H1 (cell line): ENCODE measurements around the gene FCGR2B. TPM values are rescaled to one million over a fixed set of nuclear protein-coding genes. Genes with fewer than 3 reads are reported as not detected.

Source experiments
- CTCF ChIA-PET: fragments of 300-600 bp; sonication (Branson Sonifier 250); formaldehyde crosslinking; loops from one replicate; lab custom pipeline; 2021; ENCODE audit not compliant: partially characterized antibody; lab: Charles Lee
- POLR2A ChIA-PET: fragments of 300-600 bp; sonication (Branson Sonifier 250); formaldehyde crosslinking; loops from one replicate; lab custom pipeline; 2021; ENCODE audit warnings: inconsistent platforms; ENCODE audit not compliant: partially characterized antibody; lab: Charles Lee
- DNase-seq, 2 experiments: peaks; one replicate each; pipeline versions ENCODE4 v3.0.0 to v3.0.0-alpha.2; 2010 to 2022; ENCODE audit warnings: low spot score in 2 of 2, low read depth in 1 of 2, mixed read lengths in 1 of 2
- FAIRE-seq: peaks from 2 replicates; lab custom pipeline; 2011; peaks lifted over from hg19 to GRCh38; lab: Jason Lieb, UNC
- H2AFZ ChIP-seq: 2 replicates; pipeline ENCODE4 v1.8.1; 2012; ENCODE audit warnings: low read length, inconsistent platforms
- H2AK5ac ChIP-seq: 2 replicates; pipeline ENCODE4 v1.6.1; 2013; ENCODE audit warnings: low read depth, low read length
- H2BK120ac ChIP-seq: replicated peaks from 2 replicates; pipeline ENCODE3; 2013; ENCODE audit warnings: low read depth, low read length, inconsistent platforms
- H2BK12ac ChIP-seq: 2 replicates; pipeline ENCODE4 v1.6.1; 2013; ENCODE audit warnings: low read depth, low read length
- H2BK15ac ChIP-seq: 2 replicates; pipeline ENCODE4 v1.6.1; 2013; ENCODE audit warnings: low read length
- H2BK20ac ChIP-seq: 2 replicates; pipeline ENCODE4 v1.6.1; 2013; ENCODE audit warnings: low read length
- H2BK5ac ChIP-seq: 2 replicates; pipeline ENCODE4 v1.6.1; 2013; ENCODE audit warnings: low read depth, low read length
- H3K14ac ChIP-seq: 2 replicates; pipeline ENCODE4 v1.6.1; 2013; ENCODE audit warnings: inconsistent platforms; ENCODE audit not compliant: insufficient read length
- H3K18ac ChIP-seq: 2 replicates; pipeline ENCODE4 v1.6.1; 2013; ENCODE audit warnings: low read length; ENCODE audit errors: extremely low read depth
- H3K23ac ChIP-seq: 2 replicates; pipeline ENCODE4 v1.6.1; 2013; ENCODE audit warnings: inconsistent platforms; ENCODE audit not compliant: insufficient read length
- H3K23me2 ChIP-seq: 2 replicates; pipeline ENCODE4 v1.6.1; 2013; ENCODE audit warnings: low read depth, low read length
- H3K27ac ChIP-seq: 2 replicates; pipeline ENCODE4 v1.6.1; 2011; ENCODE audit warnings: low read depth, low read length, inconsistent platforms
- H3K27me3 ChIP-seq, 4 experiments: replicated peaks in 1 of 4; 1 replicate in 1 of 4; 2 replicates in 3 of 4; pipeline versions ENCODE4 v1.6.1 to v1.8.1; 2011 to 2013; ENCODE audit warnings: low read length in 3 of 4, mild to moderate bottlenecking in 3 of 4, inconsistent platforms in 2 of 4, mixed read lengths in 2 of 4, moderate library complexity in 1 of 4; ENCODE audit not compliant: control insufficient read depth in 3 of 4, insufficient read depth in 3 of 4; ENCODE audit errors: extremely low read depth in 1 of 4
- H3K36me3 ChIP-seq, 4 experiments: 2 replicates each; pipeline versions ENCODE4 v1.6.1 to v1.8.1; 2011 to 2013; ENCODE audit warnings: mild to moderate bottlenecking in 4 of 4, low read length in 3 of 4, moderate library complexity in 2 of 4, control low read depth in 1 of 4, inconsistent platforms in 1 of 4; ENCODE audit not compliant: insufficient read depth in 4 of 4, control insufficient read depth in 2 of 4
- H3K4ac ChIP-seq: replicated peaks from 2 replicates; pipeline ENCODE3; 2013; ENCODE audit warnings: low read length, low read depth, mixed read lengths, inconsistent platforms; ENCODE audit not compliant: insufficient read length
- H3K4me1 ChIP-seq, 4 experiments: replicated peaks in 1 of 4; 1 replicate in 1 of 4; 2 replicates in 3 of 4; pipeline versions ENCODE4 v1.6.1 to v1.8.1; 2011 to 2013; ENCODE audit warnings: low read length in 3 of 4, inconsistent platforms in 2 of 4, mixed read lengths in 1 of 4; ENCODE audit not compliant: insufficient read depth in 4 of 4, control insufficient read depth in 3 of 4
- H3K4me2 ChIP-seq, 2 experiments: 2 replicates each; pipeline versions ENCODE4 v1.6.1 to v1.8.1; 2011 to 2013; ENCODE audit warnings: low read depth in 2 of 2, low read length in 2 of 2, control low read depth in 1 of 2, inconsistent platforms in 1 of 2, mild to moderate bottlenecking in 1 of 2; ENCODE audit not compliant: insufficient read depth in 1 of 2
- H3K4me3 ChIP-seq, 4 experiments: fragments of 200-600, 300-600 bp in 1 of 4; sonication (generic), shearing (Covaris generic), sonication (Bioruptor Twin) in 1 of 4; 2 replicates each; pipeline versions ENCODE4 v1.5.1 to v1.8.1; 2011 to 2016; ENCODE audit warnings: low read length in 4 of 4, low read depth in 3 of 4, control low read depth in 2 of 4, inconsistent platforms in 2 of 4, mild to moderate bottlenecking in 2 of 4, mixed read lengths in 1 of 4, moderate library complexity in 1 of 4; ENCODE audit not compliant: insufficient read depth in 2 of 4; ENCODE audit errors: extremely low read depth in 1 of 4
- H3K56ac ChIP-seq: replicated peaks from 2 replicates; pipeline ENCODE3; 2013; ENCODE audit warnings: low read depth, mild to moderate bottlenecking, mixed read lengths, low read length, inconsistent platforms; ENCODE audit not compliant: insufficient read length
- H3K79me1 ChIP-seq: 2 replicates; pipeline ENCODE4 v1.6.1; 2013; ENCODE audit warnings: low read depth, low read length, control low read depth
- H3K79me2 ChIP-seq, 2 experiments: 2 replicates each; pipeline versions ENCODE4 v1.6.1 to v1.8.1; 2012 to 2013; ENCODE audit warnings: low read length in 2 of 2, mild to moderate bottlenecking in 2 of 2, inconsistent platforms in 1 of 2; ENCODE audit not compliant: insufficient read depth in 2 of 2, control insufficient read depth in 1 of 2
- H3K9ac ChIP-seq, 4 experiments: replicated peaks in 1 of 4; 1 replicate in 1 of 4; 2 replicates in 3 of 4; pipeline versions ENCODE4 v1.6.1 to v1.8.1; 2011 to 2013; ENCODE audit warnings: low read depth in 3 of 4, low read length in 3 of 4, control low read depth in 2 of 4, mild to moderate bottlenecking in 2 of 4, moderate library complexity in 2 of 4, inconsistent platforms in 1 of 4; ENCODE audit errors: extremely low read depth in 1 of 4
- H3K9me3 ChIP-seq, 2 experiments: 2 replicates each; pipeline versions ENCODE4 v1.6.1 to v1.8.1; 2012 to 2013; ENCODE audit warnings: mild to moderate bottlenecking in 2 of 2, moderate library complexity in 2 of 2, control low read depth in 1 of 2, inconsistent platforms in 1 of 2, low read depth in 1 of 2, low read length in 1 of 2, mixed read lengths in 1 of 2; ENCODE audit not compliant: insufficient read depth in 2 of 2
- H4K20me1 ChIP-seq, 2 experiments: replicated peaks in 1 of 2; 2 replicates each; pipeline versions ENCODE3 to v1.8.1; 2011 to 2013; ENCODE audit warnings: inconsistent platforms in 2 of 2, low read length in 2 of 2, mild to moderate bottlenecking in 1 of 2; ENCODE audit not compliant: insufficient read depth in 2 of 2, control insufficient read depth in 1 of 2
- H4K5ac ChIP-seq: 2 replicates; pipeline ENCODE4 v1.6.1; 2013; ENCODE audit warnings: low read length, low read depth, mixed read lengths, inconsistent platforms; ENCODE audit not compliant: insufficient read length
- H4K8ac ChIP-seq: 2 replicates; pipeline ENCODE4 v1.8.0; 2013; ENCODE audit warnings: mild to moderate bottlenecking, moderate library complexity, low read length, inconsistent platforms; ENCODE audit not compliant: insufficient read depth; ENCODE audit errors: extremely low read depth
- H4K91ac ChIP-seq: replicated peaks from 2 replicates; pipeline ENCODE3; 2013; ENCODE audit warnings: low read length, mixed read lengths, inconsistent platforms; ENCODE audit not compliant: insufficient read length
- BACH1 ChIP-seq: IDR thresholded peaks from 2 replicates; pipeline ENCODE4 v1.6.1; 2012; ENCODE audit warnings: low read length, improper control_type of control experiment
- BCL11A ChIP-seq, 2 experiments: IDR thresholded peaks; one replicate each; pipeline ENCODE4 v1.6.1; 2011; ENCODE audit warnings: low read depth in 2 of 2, low read length in 2 of 2, mild to moderate bottlenecking in 2 of 2
- EGR1 ChIP-seq: IDR thresholded peaks from 2 replicates; pipeline ENCODE4 v1.6.1; 2011; ENCODE audit warnings: low read depth, low read length, borderline replicate concordance
- KDM1A ChIP-seq: fragments of 200-600, 300-600 bp; sonication (generic); IDR thresholded peaks from 2 replicates; pipeline ENCODE4 v1.7.1; 2016; ENCODE audit warnings: mild to moderate bottlenecking, low read length, borderline replicate concordance
- KDM4A ChIP-seq: IDR thresholded peaks from one replicate; pipeline ENCODE4 v1.7.1; 2012; ENCODE audit warnings: low read depth, mild to moderate bottlenecking, moderate library complexity, low read length, inconsistent platforms; ENCODE audit not compliant: severe bottlenecking
- PHF8 ChIP-seq: fragments of 200-600 bp; sonication (generic); conservative IDR thresholded peaks from 2 replicates; pipeline ENCODE4 v1.7.1; 2012; ENCODE audit warnings: low read depth, mild to moderate bottlenecking, inconsistent platforms, low read length, moderate library complexity
- TBP ChIP-seq: IDR thresholded peaks from 2 replicates; pipeline ENCODE4 v1.6.1; 2011; ENCODE audit warnings: low read depth, low read length, improper control_type of control experiment
- ZNF274 ChIP-seq: IDR thresholded peaks from 2 replicates; pipeline ENCODE4 v1.7.0; 2012; ENCODE audit warnings: low read length, borderline replicate concordance; ENCODE audit errors: extremely low read depth
- WGBS, 2 experiments: shearing (Covaris generic) in 1 of 2; methylation state at CpG; one replicate each; pipeline versions ENCODE4 v1.1.6 to v1.1.7; 2013 to 2015; ENCODE audit warnings: low lambda C conversion rate in 2 of 2, mixed read lengths in 2 of 2, inconsistent platforms in 1 of 2, low coverage in 1 of 2, missing lambda C conversion rate in 1 of 2; ENCODE audit not compliant: insufficient replicate concordance in 2 of 2, insufficient coverage in 1 of 2, insufficient read length in 1 of 2; ENCODE audit errors: extremely low coverage in 1 of 2, missing lambda C conversion rate in 1 of 2; 5-methylcytosine and 5-hydroxymethylcytosine counted together
- polyA plus RNA-seq, 7 experiments: library from polyadenylated mRNA; depleted of rRNA in 3 of 7; stranded (reverse) in 5 of 7; unstranded in 2 of 7; fragments of >200 nt in 5 of 7; fragments of 200-250 nt in 2 of 7; gene quantifications; 1 replicate in 5 of 7; 2 replicates in 1 of 7; 4 replicates in 1 of 7; pipeline versions ENCODE4 v1.2.1 to v1.2.3, GENCODE V29; 2011 to 2013; ENCODE audit warnings: missing spikeins in 2 of 7, mixed read lengths in 2 of 7
- total RNA-seq: library from RNA; stranded (reverse); fragmentation: NEBNext Ultra II Directional; extraction: Animal tissue kit (Norgen Biotek cat#: 25700); gene quantifications from 2 replicates; pipeline ENCODE4 v1.2.1, GENCODE V29; 2021

Gene FCGR2B
- total and polyA plus RNA-seq, 2 of the 8 experiments (the other 6 are each of a cell fraction or from before 2014, with no cell fraction given), result 0.05 TPM; not detected in 1

- Histone ChIP-seq H2BK20ac (no peak overlapping the region), H3K36me3 (no peaks in the 10 kb centered on the region), H3K27ac (no peak overlapping the region), H3K79me2 (no peaks in the 10 kb centered on the region), H3K14ac (no peak overlapping the region), H3K4me3 (no peak overlapping the region), H2AFZ (no peak overlapping the region), H4K91ac (no peak overlapping the region), H2BK12ac (no peak overlapping the region), H4K5ac (no peak overlapping the region), H3K23me2 (peaks cover 12% of the 10 kb centered on the region), H3K4me1 (peaks cover 0 to 3% (median 3%) of the 10 kb centered on the region in 4 experiments; a peak in 5 of 7 replicates), H3K56ac (no peak overlapping the region), H4K20me1 (no peaks in the 10 kb centered on the region), H2BK5ac (no peak overlapping the region), H2BK15ac (no peak overlapping the region), H3K9me3 (no peaks in the 10 kb centered on the region), H4K8ac (no peak overlapping the region), H3K18ac (no peak overlapping the region), H2AK5ac (no peak overlapping the region), H2BK120ac (no peak overlapping the region), H3K79me1 (no peaks in the 10 kb centered on the region), H3K9ac (no peak overlapping the region), H3K4me2 (no peak overlapping the region), H3K23ac (no peak overlapping the region), H3K27me3 (peaks cover 12 to 24% (median 21%) of the 10 kb centered on the region in 4 experiments), H3K4ac (no peak overlapping the region)
- ChIA-PET POLR2A (no interaction called here), CTCF (interaction anchor here (1.2 kb wide), 1 partner anchor 17 kb away, joined by 5 read pairs; no protein-coding TSS in a partner anchor)
- FAIRE-seq (no peak), DNase-seq (no peak)
- 77% methylated on average over 8 of the region's 8 CpGs; no CpG with 5 or more reads in 1 of the 2 experiments for WGBS, 2 experiments
- TF ChIP-seq KDM4A (no peak), KDM1A (no peak), ZNF274 (no peak), BACH1 (no peak), TBP (no peak), BCL11A (IDR thresholded peaks at IDR 0.05; ENCODE audit: low read depth in 2 of 2, low read length in 2 of 2) (no peak), EGR1 (no peak), PHF8 (no peak)
These were observed 58.9 kb downstream of the FCGR2B start for GRCh38 chr1:161721738-161722343.
